ENCODE data around the gene CACNA1H. TPM values are rescaled to one million over a fixed set of nuclear protein-coding genes. Genes with fewer than 3 reads are reported as not detected.

The CACNA1H gene
- total RNA-seq, 2 donors from 2014 or later, result 0.48 to 0.79 TPM

GRCh38 chr16:1171854-1172428, 19.0 kb downstream of the CACNA1H start:
- H3K4me1 Mint-ChIP-seq (ENCODE audit: low read depth), result no peaks in the 10 kb centered on the region
- no peak overlapping the region for H3K27ac Mint-ChIP-seq
- ATAC-seq (replicated peaks in 1 of 2) (no peak), DNase-seq (no peak)
- H3K4me3 Mint-ChIP-seq, result no peak overlapping the region
- H3K27me3 Mint-ChIP-seq (ENCODE audit: low read depth), result no peaks in the 10 kb centered on the region
- H3K36me3 Mint-ChIP-seq (ENCODE audit: insufficient read depth in 2 of 2), result no peaks in the 10 kb centered on the region
- no peaks in the 10 kb centered on the region for H3K9me3 Mint-ChIP-seq

GRCh38 chr16:1172651-1173050, 19.7 kb downstream of the CACNA1H start:
- no peaks in the 10 kb centered on the region for H3K9me3 Mint-ChIP-seq
- DNase-seq (no peak), ATAC-seq (replicated peaks in 1 of 2) (no peak)
- H3K36me3 Mint-ChIP-seq (ENCODE audit: insufficient read depth in 2 of 2), result no peaks in the 10 kb centered on the region
- no peaks in the 10 kb centered on the region for H3K4me1 Mint-ChIP-seq (ENCODE audit: low read depth)
- no peak overlapping the region for H3K27ac Mint-ChIP-seq
- no peaks in the 10 kb centered on the region for H3K27me3 Mint-ChIP-seq (ENCODE audit: low read depth)
- H3K4me3 Mint-ChIP-seq, result no peak overlapping the region

DNA sequence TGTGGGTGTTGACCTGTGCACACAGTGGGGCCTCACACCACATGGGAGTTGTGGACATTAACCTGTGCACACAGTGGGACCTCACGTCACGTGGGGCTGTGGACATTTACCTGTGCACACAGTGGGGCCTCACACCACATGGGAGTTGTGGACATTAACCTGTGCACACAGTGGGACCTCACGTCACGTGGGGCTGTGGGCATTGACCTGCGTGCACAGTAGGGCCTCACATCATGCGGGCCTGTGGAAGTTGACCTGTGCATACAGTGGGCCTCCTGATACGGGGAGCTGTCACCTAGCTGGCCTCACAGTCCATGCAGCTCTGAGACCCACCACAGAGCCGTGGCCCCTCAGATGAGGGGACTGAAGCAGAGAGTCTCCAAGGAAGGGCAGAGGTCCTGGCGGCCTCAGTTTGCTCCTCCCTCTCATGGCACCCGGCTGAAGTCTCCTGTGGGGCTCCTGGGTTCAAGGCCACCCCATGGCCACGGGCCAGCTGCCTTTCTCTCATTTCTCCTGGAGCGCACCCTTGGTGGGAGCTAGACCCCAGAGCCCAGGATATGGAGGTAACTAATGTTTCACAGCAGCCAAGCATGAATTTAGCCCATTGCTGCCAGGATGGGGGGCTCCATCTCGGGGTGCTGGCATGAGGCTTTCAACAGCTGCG, 21.0 kb downstream of the CACNA1H start:
- H3K27me3 Mint-ChIP-seq (ENCODE audit: low read depth), result no peaks in the 10 kb centered on the region
- no peaks in the 10 kb centered on the region for H3K36me3 Mint-ChIP-seq (ENCODE audit: insufficient read depth in 2 of 2)
- H3K27ac Mint-ChIP-seq, result no peak overlapping the region
- DNase-seq (no peak), ATAC-seq (replicated peaks in 1 of 2) (no peak)
- no peaks in the 10 kb centered on the region for H3K4me1 Mint-ChIP-seq (ENCODE audit: low read depth)
- H3K4me3 Mint-ChIP-seq, result no peak overlapping the region
- H3K9me3 Mint-ChIP-seq, result no peaks in the 10 kb centered on the region

DNA sequence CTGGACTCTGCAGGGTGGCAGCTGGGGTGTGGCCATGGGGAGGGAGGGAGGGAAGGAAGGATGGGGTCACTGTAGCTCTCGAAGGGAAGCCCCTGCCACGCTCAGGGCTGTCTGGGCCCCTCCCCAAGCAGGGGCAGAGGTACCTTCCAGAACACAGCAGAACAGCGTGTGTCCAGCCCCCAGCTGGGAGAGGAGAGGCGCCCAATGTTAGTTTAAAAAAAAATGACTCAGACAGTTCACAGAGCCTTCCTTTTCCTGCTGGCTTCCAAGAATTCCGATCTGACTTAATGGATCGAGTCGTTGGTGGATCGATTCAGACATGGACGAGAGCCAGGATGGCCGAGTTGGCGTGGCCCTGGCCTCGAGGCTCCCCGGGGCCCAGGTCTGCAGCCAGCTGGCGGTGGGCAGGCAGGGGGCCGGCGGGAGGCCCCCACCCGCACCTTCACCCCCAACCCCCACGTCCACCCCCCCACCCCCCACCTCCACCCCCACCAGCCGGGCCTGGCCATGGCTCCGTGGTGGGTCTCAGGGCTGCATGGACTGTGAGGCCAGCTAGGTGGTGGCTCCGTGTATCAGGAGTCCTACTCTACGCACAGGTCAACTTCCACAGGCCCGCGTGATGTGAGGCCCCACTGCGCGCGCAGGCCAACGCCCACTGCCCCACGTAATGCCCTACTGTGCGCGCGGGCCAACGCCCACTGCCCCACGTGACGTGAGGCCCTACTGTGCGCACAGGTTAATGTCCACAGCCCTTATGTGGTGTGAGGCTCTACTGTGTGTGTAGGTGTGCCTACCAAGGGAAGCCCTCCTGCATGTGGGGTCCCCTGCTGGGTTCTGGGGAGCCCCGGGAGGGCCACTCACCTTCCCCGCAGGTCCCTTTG, 21.8 kb downstream of the CACNA1H start:
- Mint-ChIP-seq H3K36me3 (ENCODE audit: insufficient read depth in 2 of 2) (no peaks in the 10 kb centered on the region), H3K9me3 (no peaks in the 10 kb centered on the region), H3K4me3 (no peak overlapping the region), H3K27me3 (ENCODE audit: low read depth) (no peaks in the 10 kb centered on the region), H3K4me1 (ENCODE audit: low read depth) (no peaks in the 10 kb centered on the region), H3K27ac (no peak overlapping the region)
- DNase-seq, result no peak
- ATAC-seq (replicated peaks in 1 of 2), result no peak

- DNase-seq (no peak), ATAC-seq (replicated peaks in 1 of 2) (no peak)
- Mint-ChIP-seq H3K27ac (no peak overlapping the region), H3K4me3 (no peak overlapping the region), H3K9me3 (no peaks in the 10 kb centered on the region), H3K4me1 (ENCODE audit: low read depth) (no peaks in the 10 kb centered on the region), H3K27me3 (ENCODE audit: low read depth) (no peaks in the 10 kb centered on the region), H3K36me3 (ENCODE audit: insufficient read depth in 2 of 2) (no peaks in the 10 kb centered on the region)
These were observed 22.8 kb downstream of the CACNA1H start for GRCh38 chr16:1175566-1176279.

DNA sequence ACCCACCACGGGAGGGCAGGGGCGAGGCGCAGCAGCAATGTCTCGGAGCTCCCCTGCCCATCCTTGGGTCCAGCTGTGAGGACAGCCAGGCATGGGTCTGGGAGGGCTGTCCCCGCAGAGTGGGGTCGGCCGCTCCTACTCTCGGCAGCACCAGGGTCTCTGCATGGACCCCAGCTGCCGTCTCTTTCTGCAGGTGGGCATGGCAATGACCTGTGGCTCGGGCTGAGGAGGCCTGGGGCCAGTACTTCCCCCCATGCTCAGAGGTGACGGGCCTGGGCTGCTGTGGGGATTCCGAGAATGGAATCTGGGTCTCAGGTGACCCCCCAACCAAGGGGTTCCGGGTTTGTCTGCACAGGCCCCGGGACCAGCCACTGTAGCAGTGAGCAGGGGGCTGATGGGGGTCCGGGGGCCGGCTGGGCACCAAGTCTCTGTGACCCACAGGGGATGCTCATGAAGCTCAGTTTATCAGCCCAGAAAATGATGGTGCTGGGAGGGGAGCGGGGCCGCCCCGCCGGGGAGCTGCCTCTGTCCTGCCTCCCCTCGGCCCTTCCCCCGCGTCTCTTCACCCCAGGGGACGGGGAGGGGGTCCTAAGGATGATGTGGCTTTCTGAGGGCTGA, 23.5 kb downstream of the CACNA1H start:
- no peaks in the 10 kb centered on the region for H3K4me1 Mint-ChIP-seq (ENCODE audit: low read depth)
- ATAC-seq (replicated peaks in 1 of 2), result no peak
- H3K27ac Mint-ChIP-seq, result no peak overlapping the region
- H3K27me3 Mint-ChIP-seq (ENCODE audit: low read depth), result no peaks in the 10 kb centered on the region
- H3K4me3 Mint-ChIP-seq, result no peak overlapping the region
- no peak for DNase-seq
- H3K9me3 Mint-ChIP-seq, result no peaks in the 10 kb centered on the region
- no peaks in the 10 kb centered on the region for H3K36me3 Mint-ChIP-seq (ENCODE audit: insufficient read depth in 2 of 2)

DNA sequence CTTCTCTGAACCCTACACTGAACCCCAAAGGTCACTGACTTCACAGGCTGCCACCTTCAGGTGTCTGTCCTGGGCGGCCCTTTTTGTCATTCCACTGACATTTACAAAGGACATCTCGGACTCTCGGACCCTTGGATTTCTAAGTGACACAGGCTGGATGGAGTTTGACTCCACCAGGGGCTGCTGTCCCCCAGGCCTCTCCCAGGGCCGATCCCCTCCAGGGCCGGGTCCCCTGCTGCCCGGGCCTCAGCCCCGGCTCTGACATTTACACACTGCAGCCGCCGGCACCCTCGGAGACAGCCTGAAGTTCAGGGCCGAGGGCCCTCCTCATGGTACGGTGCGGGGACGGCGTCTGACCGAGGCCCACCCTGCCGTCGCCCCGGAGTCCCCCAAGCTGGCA, 24.1 kb downstream of the CACNA1H start:
- no peaks in the 10 kb centered on the region for H3K27me3 Mint-ChIP-seq (ENCODE audit: low read depth)
- H3K4me1 Mint-ChIP-seq (ENCODE audit: low read depth), result no peaks in the 10 kb centered on the region
- no peaks in the 10 kb centered on the region for H3K9me3 Mint-ChIP-seq
- no peak for ATAC-seq (replicated peaks in 1 of 2)
- H3K36me3 Mint-ChIP-seq (ENCODE audit: insufficient read depth in 2 of 2), result no peaks in the 10 kb centered on the region
- H3K4me3 Mint-ChIP-seq, result no peak overlapping the region
- no peak for DNase-seq
- H3K27ac Mint-ChIP-seq, result no peak overlapping the region

- Mint-ChIP-seq H3K36me3 (ENCODE audit: insufficient read depth in 2 of 2) (no peaks in the 10 kb centered on the region), H3K27me3 (ENCODE audit: low read depth) (no peaks in the 10 kb centered on the region), H3K27ac (no peak overlapping the region), H3K4me1 (ENCODE audit: low read depth) (no peaks in the 10 kb centered on the region), H3K4me3 (no peak overlapping the region), H3K9me3 (no peaks in the 10 kb centered on the region)
- no peak for ATAC-seq (replicated peaks in 1 of 2)
- DNase-seq, result no peak
These were observed 24.8 kb downstream of the CACNA1H start for GRCh38 chr16:1177750-1178149.

DNA sequence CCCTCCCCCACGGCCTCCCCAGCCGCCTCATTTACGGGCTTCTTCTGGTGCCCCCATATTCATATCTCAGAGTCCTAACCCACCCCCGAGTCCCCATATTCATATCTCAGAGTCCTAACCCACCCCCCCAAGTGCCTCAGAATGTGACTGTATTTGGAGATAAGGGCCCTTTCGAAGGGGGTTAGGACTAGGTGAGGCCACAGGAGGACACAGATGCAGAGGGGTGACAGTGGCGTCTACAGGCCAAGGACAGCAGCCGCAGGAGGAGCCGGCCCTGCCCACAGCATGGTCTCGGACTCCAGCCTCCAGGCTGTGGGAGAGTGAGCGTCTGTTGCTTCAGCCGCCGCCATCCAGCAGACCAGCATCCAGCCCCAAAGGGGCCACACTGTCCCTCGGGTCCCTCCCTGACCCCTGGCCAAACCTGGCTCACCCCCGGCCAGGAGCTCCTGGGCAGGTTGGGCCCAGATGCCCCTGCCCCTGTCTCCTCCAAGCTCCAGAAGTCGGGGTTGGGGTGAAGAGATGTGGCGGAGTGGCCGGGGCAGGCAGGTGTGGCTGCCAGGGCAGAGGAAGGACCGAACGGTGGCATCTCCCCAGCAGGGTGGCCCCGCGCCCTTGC, 25.5 kb downstream of the CACNA1H start:
- H3K4me1 Mint-ChIP-seq (ENCODE audit: low read depth), result no peaks in the 10 kb centered on the region
- H3K4me3 Mint-ChIP-seq, result no peak overlapping the region
- no peaks in the 10 kb centered on the region for H3K27me3 Mint-ChIP-seq (ENCODE audit: low read depth)
- ATAC-seq (replicated peaks in 1 of 2), result no peak
- H3K27ac Mint-ChIP-seq, result no peak overlapping the region
- no peaks in the 10 kb centered on the region for H3K36me3 Mint-ChIP-seq (ENCODE audit: insufficient read depth in 2 of 2)
- no peak for DNase-seq
- H3K9me3 Mint-ChIP-seq, result no peaks in the 10 kb centered on the region

- Mint-ChIP-seq H3K27ac (no peak overlapping the region), H3K36me3 (ENCODE audit: insufficient read depth in 2 of 2) (no peaks in the 10 kb centered on the region), H3K9me3 (no peaks in the 10 kb centered on the region), H3K27me3 (ENCODE audit: low read depth) (no peaks in the 10 kb centered on the region), H3K4me1 (ENCODE audit: low read depth) (no peaks in the 10 kb centered on the region), H3K4me3 (no peak overlapping the region)
- ATAC-seq (replicated peaks in 1 of 2) (no peak), DNase-seq (no peak)
These were observed 27.9 kb downstream of the CACNA1H start for GRCh38 chr16:1180549-1181403.

GRCh38 chr16:1181404-1182315, 28.8 kb downstream of the CACNA1H start:
- no peak overlapping the region for H3K27ac Mint-ChIP-seq
- H3K27me3 Mint-ChIP-seq (ENCODE audit: low read depth), result no peaks in the 10 kb centered on the region
- no peaks in the 10 kb centered on the region for H3K9me3 Mint-ChIP-seq
- H3K4me3 Mint-ChIP-seq, result no peak overlapping the region
- DNase-seq (no peak), ATAC-seq (replicated peaks in 1 of 2) (no peak)
- no peaks in the 10 kb centered on the region for H3K4me1 Mint-ChIP-seq (ENCODE audit: low read depth)
- H3K36me3 Mint-ChIP-seq (ENCODE audit: insufficient read depth in 2 of 2), result no peaks in the 10 kb centered on the region
